Measurements from ENCODE around the gene MTUS2. TPM values are rescaled to one million over a fixed set of nuclear protein-coding genes. Genes with fewer than 3 reads are reported as not detected.

MTUS2 gene
- total and polyA plus RNA-seq, 4 donors: under 0.01 to 0.70 (median 0.15) TPM

DNA sequence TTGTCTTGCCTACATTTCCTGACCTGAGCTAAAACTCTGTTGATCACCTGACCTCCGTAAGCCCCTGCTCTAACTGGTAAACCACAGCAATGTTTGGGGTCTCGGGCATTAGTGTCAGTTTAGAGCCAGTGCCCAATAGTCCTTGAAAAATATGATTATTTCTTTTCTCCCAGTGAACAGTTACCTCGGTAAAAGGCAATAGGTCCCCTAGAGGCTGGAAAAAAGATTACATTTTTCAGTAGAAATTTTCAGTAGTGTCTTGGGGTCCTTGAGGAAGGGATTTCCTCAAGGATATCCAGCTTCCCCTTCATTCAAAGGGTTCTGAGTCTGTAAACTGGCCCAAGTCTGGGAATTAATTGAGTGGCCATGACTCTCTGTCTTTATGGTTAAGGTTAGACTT, 597.9 kb downstream of the MTUS2 start:
- Histone ChIP-seq H3K4me3 (ENCODE audit: low read depth in 1 of 3, low read length in 3 of 3) (no peak overlapping the region), H3K27ac (ENCODE audit: low read depth in 1 of 2, low read length in 2 of 2) (no peak overlapping the region), H3K27me3 (ENCODE audit: control insufficient read depth in 4 of 4, insufficient read depth in 4 of 4, low read length in 3 of 4) (no peaks in the 10 kb centered on the region), H3K4me1 (ENCODE audit: control insufficient read depth in 4 of 4, insufficient read depth in 4 of 4, low read length in 3 of 4) (no peaks in the 10 kb centered on the region), H3K36me3 (ENCODE audit: control insufficient read depth in 4 of 4, insufficient read depth in 3 of 4, low read depth in 1 of 4, low read length in 3 of 4) (no peaks in the 10 kb centered on the region), H3K9ac (ENCODE audit: low read depth in 1 of 2, low read length in 2 of 2) (no peak overlapping the region), H3K9me3 (ENCODE audit: control insufficient read depth in 4 of 4, low read length in 3 of 4) (no peaks in the 10 kb centered on the region)
- no peak for DNase-seq (ENCODE audit: low spot score)
- TF ChIP-seq TAF1 (conservative IDR thresholded peaks at IDR 0.05): no peak
- no peak for TF ChIP-seq FOXA1 (IDR thresholded peaks at IDR 0.05)
- no peak for TF ChIP-seq YY1 (IDR thresholded peaks at IDR 0.05)
- TF ChIP-seq, protein P1, sequence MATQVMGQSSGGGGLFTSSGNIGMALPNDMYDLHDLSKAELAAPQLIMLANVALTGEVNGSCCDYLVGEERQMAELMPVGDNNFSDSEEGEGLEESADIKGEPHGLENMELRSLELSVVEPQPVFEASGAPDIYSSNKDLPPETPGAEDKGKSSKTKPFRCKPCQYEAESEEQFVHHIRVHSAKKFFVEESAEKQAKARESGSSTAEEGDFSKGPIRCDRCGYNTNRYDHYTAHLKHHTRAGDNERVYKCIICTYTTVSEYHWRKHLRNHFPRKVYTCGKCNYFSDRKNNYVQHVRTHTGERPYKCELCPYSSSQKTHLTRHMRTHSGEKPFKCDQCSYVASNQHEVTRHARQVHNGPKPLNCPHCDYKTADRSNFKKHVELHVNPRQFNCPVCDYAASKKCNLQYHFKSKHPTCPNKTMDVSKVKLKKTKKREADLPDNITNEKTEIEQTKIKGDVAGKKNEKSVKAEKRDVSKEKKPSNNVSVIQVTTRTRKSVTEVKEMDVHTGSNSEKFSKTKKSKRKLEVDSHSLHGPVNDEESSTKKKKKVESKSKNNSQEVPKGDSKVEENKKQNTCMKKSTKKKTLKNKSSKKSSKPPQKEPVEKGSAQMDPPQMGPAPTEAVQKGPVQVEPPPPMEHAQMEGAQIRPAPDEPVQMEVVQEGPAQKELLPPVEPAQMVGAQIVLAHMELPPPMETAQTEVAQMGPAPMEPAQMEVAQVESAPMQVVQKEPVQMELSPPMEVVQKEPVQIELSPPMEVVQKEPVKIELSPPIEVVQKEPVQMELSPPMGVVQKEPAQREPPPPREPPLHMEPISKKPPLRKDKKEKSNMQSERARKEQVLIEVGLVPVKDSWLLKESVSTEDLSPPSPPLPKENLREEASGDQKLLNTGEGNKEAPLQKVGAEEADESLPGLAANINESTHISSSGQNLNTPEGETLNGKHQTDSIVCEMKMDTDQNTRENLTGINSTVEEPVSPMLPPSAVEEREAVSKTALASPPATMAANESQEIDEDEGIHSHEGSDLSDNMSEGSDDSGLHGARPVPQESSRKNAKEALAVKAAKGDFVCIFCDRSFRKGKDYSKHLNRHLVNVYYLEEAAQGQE (IDR thresholded peaks at IDR 0.05): no peak
- TF ChIP-seq ZBTB33 (IDR thresholded peaks at IDR 0.05): no peak
- no peak for TF ChIP-seq NR2F2 (IDR thresholded peaks at IDR 0.05)
- WGBS: 74% methylated on average over 3 of the region's 3 CpGs

GRCh38 chr13:29421118-29421517, 601.0 kb downstream of the MTUS2 start:
- H3K4me3 ChIP-seq (ENCODE audit: low read depth in 1 of 3, low read length in 3 of 3): no peak overlapping the region
- no peak overlapping the region for H3K9ac ChIP-seq (ENCODE audit: low read depth in 1 of 2, low read length in 2 of 2)
- H3K36me3 ChIP-seq (ENCODE audit: control insufficient read depth in 4 of 4, insufficient read depth in 3 of 4, low read depth in 1 of 4, low read length in 3 of 4): no peaks in the 10 kb centered on the region
- H3K27ac ChIP-seq (ENCODE audit: low read depth in 1 of 2, low read length in 2 of 2): no peak overlapping the region
- no peak for DNase-seq (ENCODE audit: low spot score)
- H3K9me3 ChIP-seq (ENCODE audit: control insufficient read depth in 4 of 4, low read length in 3 of 4): no peaks in the 10 kb centered on the region
- H3K27me3 ChIP-seq (ENCODE audit: control insufficient read depth in 4 of 4, insufficient read depth in 4 of 4, low read length in 3 of 4): no peaks in the 10 kb centered on the region
- 87% methylated on average over 3 of the region's 3 CpGs for WGBS
- TF ChIP-seq SP1 (IDR thresholded peaks at IDR 0.05): no peak
- no peak for TF ChIP-seq YY1 (IDR thresholded peaks at IDR 0.05)
- H3K4me1 ChIP-seq (ENCODE audit: control insufficient read depth in 4 of 4, insufficient read depth in 4 of 4, low read length in 3 of 4): no peaks in the 10 kb centered on the region

- Histone ChIP-seq H3K4me1 (ENCODE audit: control insufficient read depth in 4 of 4, insufficient read depth in 4 of 4, low read length in 3 of 4) (no peaks in the 10 kb centered on the region), H3K27me3 (ENCODE audit: control insufficient read depth in 4 of 4, insufficient read depth in 4 of 4, low read length in 3 of 4) (no peaks in the 10 kb centered on the region), H3K27ac (ENCODE audit: low read depth in 1 of 2, low read length in 2 of 2) (no peak overlapping the region), H3K4me3 (ENCODE audit: low read depth in 1 of 3, low read length in 3 of 3) (no peak overlapping the region), H3K9me3 (ENCODE audit: control insufficient read depth in 4 of 4, low read length in 3 of 4) (no peaks in the 10 kb centered on the region), H3K9ac (ENCODE audit: low read depth in 1 of 2, low read length in 2 of 2) (no peak overlapping the region), H3K36me3 (ENCODE audit: control insufficient read depth in 4 of 4, insufficient read depth in 3 of 4, low read depth in 1 of 4, low read length in 3 of 4) (no peaks in the 10 kb centered on the region)
- TF ChIP-seq RXRA (IDR thresholded peaks at IDR 0.05) (no peak), NR2F2 (IDR thresholded peaks at IDR 0.05) (no peak), YY1 (IDR thresholded peaks at IDR 0.05) (no peak), ZBTB33 (IDR thresholded peaks at IDR 0.05) (no peak), TAF1 (conservative IDR thresholded peaks at IDR 0.05) (no peak), EGR1 (IDR thresholded peaks at IDR 0.05; ENCODE audit: low read depth in 2 of 2) (no peak), FOXA1 (IDR thresholded peaks at IDR 0.05) (no peak), SP1 (IDR thresholded peaks at IDR 0.05) (no peak), RAD21 (IDR thresholded peaks at IDR 0.05) (no peak), HNF4G (IDR thresholded peaks at IDR 0.05) (no peak), HNF4A (conservative IDR thresholded peaks at IDR 0.05) (no peak)
- TF ChIP-seq, protein P1 (IDR thresholded peaks at IDR 0.05): no peak
- TF ChIP-seq, protein P2, sequence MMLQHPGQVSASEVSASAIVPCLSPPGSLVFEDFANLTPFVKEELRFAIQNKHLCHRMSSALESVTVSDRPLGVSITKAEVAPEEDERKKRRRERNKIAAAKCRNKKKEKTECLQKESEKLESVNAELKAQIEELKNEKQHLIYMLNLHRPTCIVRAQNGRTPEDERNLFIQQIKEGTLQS (IDR thresholded peaks at IDR 0.05): no peak
- WGBS: 88% methylated on average over 5 of the region's 5 CpGs
- DNase-seq (ENCODE audit: low spot score): no peak
Measured at GRCh38 chr13:29422015-29422414, 601.9 kb downstream of the MTUS2 start.
